ENCODE results near the gene GALM. TPM values are rescaled to one million over a fixed set of nuclear protein-coding genes. Genes with fewer than 3 reads are reported as not detected.

The GALM gene
- total RNA-seq, 1 donor from 2014 or later, result 77.0 TPM

- peak overlapping the region; percentile 90 for H3K27ac Mint-ChIP-seq
- peaks cover 80% of the 10 kb centered on the region for H3K4me1 Mint-ChIP-seq (ENCODE audit: low read depth)
- peak overlapping the region; percentile 68 for H3K4me3 Mint-ChIP-seq
- intact Hi-C loops (cut with micrococcal nuclease), result loop anchor here (1.0 to 5.0 kb wide), 11 partner anchors 14 to 1016 kb away; partner anchors contain the start of gene SRSF7
- peaks cover 11% of the 10 kb centered on the region for H3K9me3 Mint-ChIP-seq
- DNase-seq (ENCODE audit: low spot score), result no peak
- H3K36me3 Mint-ChIP-seq (ENCODE audit: low read depth), result peaks cover 4% of the 10 kb centered on the region
- no peaks in the 10 kb centered on the region for H3K27me3 Mint-ChIP-seq (ENCODE audit: insufficient read depth)
Measured at GRCh38 chr2:38653380-38653714, 12.6 kb upstream of the GALM start.

- Mint-ChIP-seq H3K4me3 (peak overlapping the region; percentile 68), H3K9me3 (peaks cover 8% of the 10 kb centered on the region), H3K27ac (peak overlapping the region; percentile 90), H3K36me3 (ENCODE audit: low read depth) (peaks cover 1% of the 10 kb centered on the region), H3K4me1 (ENCODE audit: low read depth) (peaks cover 80% of the 10 kb centered on the region), H3K27me3 (ENCODE audit: insufficient read depth) (no peaks in the 10 kb centered on the region)
- intact Hi-C loops (cut with micrococcal nuclease), result loop anchor here (1.0 to 5.0 kb wide), 11 partner anchors 13 to 1017 kb away; partner anchors contain the start of gene SRSF7
- DNase-seq (ENCODE audit: low spot score), result peak; percentile 30
Measured at GRCh38 chr2:38653715-38654527, 12.0 kb upstream of the GALM start.

- H3K27ac Mint-ChIP-seq, result peak overlapping the region; percentile 90
- H3K27me3 Mint-ChIP-seq (ENCODE audit: insufficient read depth), result no peaks in the 10 kb centered on the region
- peaks cover 1% of the 10 kb centered on the region for H3K36me3 Mint-ChIP-seq (ENCODE audit: low read depth)
- H3K4me3 Mint-ChIP-seq, result peak overlapping the region; percentile 60
- peaks cover 87% of the 10 kb centered on the region for H3K4me1 Mint-ChIP-seq (ENCODE audit: low read depth)
- intact Hi-C loops (cut with micrococcal nuclease), result loop anchor here (5.0 kb wide), 2 partner anchors 563 to 1017 kb away; no protein-coding TSS in a partner anchor
- DNase-seq (ENCODE audit: low spot score), result no peak
- H3K9me3 Mint-ChIP-seq, result peaks cover 14% of the 10 kb centered on the region
Measured at GRCh38 chr2:38654528-38655381, 11.2 kb upstream of the GALM start.

GRCh38 chr2:38655441-38655840, 10.5 kb upstream of the GALM start:
- intact Hi-C loops (cut with micrococcal nuclease), result no loop called here
- H3K27me3 Mint-ChIP-seq (ENCODE audit: insufficient read depth), result no peaks in the 10 kb centered on the region
- H3K9me3 Mint-ChIP-seq, result peaks cover 14% of the 10 kb centered on the region
- DNase-seq (ENCODE audit: low spot score), result no peak
- H3K36me3 Mint-ChIP-seq (ENCODE audit: low read depth), result peaks cover 1% of the 10 kb centered on the region
- H3K4me3 Mint-ChIP-seq, result no peak overlapping the region
- H3K27ac Mint-ChIP-seq, result peak overlapping the region; percentile 90
- H3K4me1 Mint-ChIP-seq (ENCODE audit: low read depth), result peaks cover 80% of the 10 kb centered on the region

- no peak overlapping the region for H3K27ac Mint-ChIP-seq
- intact Hi-C loops (cut with micrococcal nuclease), result no loop called here
- peaks cover 1% of the 10 kb centered on the region for H3K36me3 Mint-ChIP-seq (ENCODE audit: low read depth)
- H3K4me1 Mint-ChIP-seq (ENCODE audit: low read depth), result peaks cover 69% of the 10 kb centered on the region
- no peak for DNase-seq (ENCODE audit: low spot score)
- H3K9me3 Mint-ChIP-seq, result peaks cover 14% of the 10 kb centered on the region
- H3K27me3 Mint-ChIP-seq (ENCODE audit: insufficient read depth), result no peaks in the 10 kb centered on the region
- no peak overlapping the region for H3K4me3 Mint-ChIP-seq
Measured at GRCh38 chr2:38656866-38657480, 8.9 kb upstream of the GALM start.

GRCh38 chr2:38658613-38659012, 7.3 kb upstream of the GALM start:
- no peaks in the 10 kb centered on the region for H3K27me3 Mint-ChIP-seq (ENCODE audit: insufficient read depth)
- intact Hi-C loops (cut with micrococcal nuclease), result no loop called here
- peaks cover 66% of the 10 kb centered on the region for H3K4me1 Mint-ChIP-seq (ENCODE audit: low read depth)
- peaks cover 1% of the 10 kb centered on the region for H3K36me3 Mint-ChIP-seq (ENCODE audit: low read depth)
- no peak overlapping the region for H3K4me3 Mint-ChIP-seq
- H3K9me3 Mint-ChIP-seq, result peaks cover 14% of the 10 kb centered on the region
- no peak overlapping the region for H3K27ac Mint-ChIP-seq
- no peak for DNase-seq (ENCODE audit: low spot score)

GRCh38 chr2:38659115-38659514, 6.8 kb upstream of the GALM start:
- Mint-ChIP-seq H3K4me1 (ENCODE audit: low read depth) (peaks cover 66% of the 10 kb centered on the region), H3K27ac (peak overlapping the region; percentile 0), H3K36me3 (ENCODE audit: low read depth) (peaks cover 1% of the 10 kb centered on the region), H3K4me3 (no peak overlapping the region), H3K9me3 (peaks cover 14% of the 10 kb centered on the region), H3K27me3 (ENCODE audit: insufficient read depth) (no peaks in the 10 kb centered on the region)
- DNase-seq (ENCODE audit: low spot score), result no peak
- intact Hi-C loops (cut with micrococcal nuclease), result no loop called here

- Mint-ChIP-seq H3K4me1 (ENCODE audit: low read depth) (peaks cover 66% of the 10 kb centered on the region), H3K27ac (no peak overlapping the region), H3K27me3 (ENCODE audit: insufficient read depth) (no peaks in the 10 kb centered on the region), H3K9me3 (peaks cover 14% of the 10 kb centered on the region), H3K4me3 (no peak overlapping the region), H3K36me3 (ENCODE audit: low read depth) (peaks cover 1% of the 10 kb centered on the region)
- intact Hi-C loops (cut with micrococcal nuclease), result no loop called here
- DNase-seq (ENCODE audit: low spot score), result no peak
Measured at GRCh38 chr2:38660282-38660681, 5.6 kb upstream of the GALM start.

- H3K36me3 Mint-ChIP-seq (ENCODE audit: low read depth), result peaks cover 1% of the 10 kb centered on the region
- no peak for DNase-seq (ENCODE audit: low spot score)
- peaks cover 61% of the 10 kb centered on the region for H3K4me1 Mint-ChIP-seq (ENCODE audit: low read depth)
- H3K27ac Mint-ChIP-seq, result no peak overlapping the region
- H3K4me3 Mint-ChIP-seq, result no peak overlapping the region
- no peaks in the 10 kb centered on the region for H3K27me3 Mint-ChIP-seq (ENCODE audit: insufficient read depth)
- H3K9me3 Mint-ChIP-seq, result peaks cover 14% of the 10 kb centered on the region
- intact Hi-C loops (cut with micrococcal nuclease), result no loop called here
Measured at GRCh38 chr2:38661306-38661705, 4.6 kb upstream of the GALM start.

- Mint-ChIP-seq H3K27me3 (ENCODE audit: insufficient read depth) (no peaks in the 10 kb centered on the region), H3K4me1 (ENCODE audit: low read depth) (peaks cover 74% of the 10 kb centered on the region), H3K9me3 (no peaks in the 10 kb centered on the region), H3K4me3 (peak overlapping the region; percentile 93), H3K36me3 (ENCODE audit: low read depth) (peaks cover 27% of the 10 kb centered on the region), H3K27ac (peak overlapping the region; percentile 94)
- intact Hi-C loops (cut with micrococcal nuclease), result loop anchor here (2.0 to 5.0 kb wide), 2 partner anchors 42 to 461 kb away; no protein-coding TSS in a partner anchor
- DNase-seq (ENCODE audit: low spot score), result no peak
Measured at GRCh38 chr2:38666556-38666910, 619 bp downstream of the GALM start.

- Mint-ChIP-seq H3K9me3 (no peaks in the 10 kb centered on the region), H3K27ac (peak overlapping the region; percentile 94), H3K4me1 (ENCODE audit: low read depth) (peaks cover 79% of the 10 kb centered on the region), H3K27me3 (ENCODE audit: insufficient read depth) (no peaks in the 10 kb centered on the region), H3K4me3 (peak overlapping the region; percentile 93), H3K36me3 (ENCODE audit: low read depth) (peaks cover 34% of the 10 kb centered on the region)
- DNase-seq (ENCODE audit: low spot score), result no peak
- intact Hi-C loops (cut with micrococcal nuclease), result loop anchor here (5.0 kb wide), 1 partner anchor 459 kb away; no protein-coding TSS in a partner anchor
Measured at GRCh38 chr2:38668092-38668491, 2.2 kb downstream of the GALM start.

GRCh38 chr2:38668779-38669479, 3.0 kb downstream of the GALM start:
- no peaks in the 10 kb centered on the region for H3K9me3 Mint-ChIP-seq
- H3K36me3 Mint-ChIP-seq (ENCODE audit: low read depth), result peaks cover 36% of the 10 kb centered on the region
- DNase-seq (ENCODE audit: low spot score), result no peak
- H3K27me3 Mint-ChIP-seq (ENCODE audit: insufficient read depth), result no peaks in the 10 kb centered on the region
- intact Hi-C loops (cut with micrococcal nuclease), result loop anchor here (5.0 kb wide), 1 partner anchor 458 kb away; no protein-coding TSS in a partner anchor
- peaks cover 74% of the 10 kb centered on the region for H3K4me1 Mint-ChIP-seq (ENCODE audit: low read depth)
- H3K4me3 Mint-ChIP-seq, result peak overlapping the region; percentile 70
- H3K27ac Mint-ChIP-seq, result peak overlapping the region; percentile 76

All from activated T-helper 1 cell treated with anti-CD3 and anti-CD28 coated beads, Interleukin-12 subunit alpha, Interleukin-12 subunit beta, Interleukin-2, Interleukin-4 antibody, amounts not matched to agents 30 ng/mL and 10 ng/mL and 1 ng/mL, durations not matched to agents 14 hours and 24 hours and 36 hours (primary cell).